Activated T-cell treated with anti-CD3 and anti-CD28 coated beads for 1 hour (primary cell): ENCODE data around the gene HYAL2.
"Not testable (repeated sequence)": the region's sequence is repeated elsewhere in the genome, so short reads cannot be mapped to it uniquely, and the experiment has no call there.

Experiments
- DNase-seq: peaks from one replicate; pipeline ENCODE4 v3.0.0-alpha.2; 2020; ENCODE audit warnings: low read depth

The HYAL2 gene

DNA sequence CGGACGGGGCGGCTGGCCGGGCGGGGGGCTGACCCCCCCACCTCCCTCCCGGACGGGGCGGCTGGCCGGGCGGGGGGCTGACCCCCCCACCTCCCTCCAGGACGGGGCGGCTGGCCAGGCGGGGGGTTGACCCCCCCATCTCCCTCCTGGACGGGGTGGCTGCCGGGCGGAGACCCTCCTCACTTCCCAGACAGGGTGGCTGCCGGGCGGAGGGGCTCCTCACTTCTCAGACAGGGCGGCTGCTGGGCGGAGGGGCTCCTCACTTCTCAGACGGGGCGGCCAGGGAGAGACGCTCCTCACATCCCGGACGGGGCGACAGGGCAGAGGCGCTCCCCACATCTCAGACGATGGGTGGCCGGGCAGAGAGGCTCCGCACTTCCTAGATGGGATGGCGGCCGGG, 10.5 kb downstream of the HYAL2 start:
- not testable (repeated sequence) for DNase-seq

DNA sequence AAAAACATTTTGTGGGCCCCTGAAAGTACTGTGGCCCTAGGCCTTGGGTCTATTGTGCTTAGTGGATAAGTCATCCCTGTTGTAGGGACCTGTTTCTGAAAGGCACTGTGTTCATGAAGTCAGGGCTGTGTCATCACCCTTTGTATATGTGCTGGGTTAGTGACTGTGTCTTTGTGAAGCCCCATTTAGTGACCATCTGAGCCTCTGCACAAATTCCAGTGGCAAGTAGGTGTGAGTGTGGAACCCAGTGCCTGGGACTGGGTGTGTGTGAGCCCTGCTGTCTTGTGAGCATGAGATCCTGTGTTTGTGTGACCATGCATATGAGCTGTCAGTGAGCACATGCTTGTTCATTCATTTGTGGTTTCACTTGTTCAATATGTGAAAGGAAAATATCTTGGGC, 17.9 kb downstream of the HYAL2 start:
- DNase-seq = no peak

DNA sequence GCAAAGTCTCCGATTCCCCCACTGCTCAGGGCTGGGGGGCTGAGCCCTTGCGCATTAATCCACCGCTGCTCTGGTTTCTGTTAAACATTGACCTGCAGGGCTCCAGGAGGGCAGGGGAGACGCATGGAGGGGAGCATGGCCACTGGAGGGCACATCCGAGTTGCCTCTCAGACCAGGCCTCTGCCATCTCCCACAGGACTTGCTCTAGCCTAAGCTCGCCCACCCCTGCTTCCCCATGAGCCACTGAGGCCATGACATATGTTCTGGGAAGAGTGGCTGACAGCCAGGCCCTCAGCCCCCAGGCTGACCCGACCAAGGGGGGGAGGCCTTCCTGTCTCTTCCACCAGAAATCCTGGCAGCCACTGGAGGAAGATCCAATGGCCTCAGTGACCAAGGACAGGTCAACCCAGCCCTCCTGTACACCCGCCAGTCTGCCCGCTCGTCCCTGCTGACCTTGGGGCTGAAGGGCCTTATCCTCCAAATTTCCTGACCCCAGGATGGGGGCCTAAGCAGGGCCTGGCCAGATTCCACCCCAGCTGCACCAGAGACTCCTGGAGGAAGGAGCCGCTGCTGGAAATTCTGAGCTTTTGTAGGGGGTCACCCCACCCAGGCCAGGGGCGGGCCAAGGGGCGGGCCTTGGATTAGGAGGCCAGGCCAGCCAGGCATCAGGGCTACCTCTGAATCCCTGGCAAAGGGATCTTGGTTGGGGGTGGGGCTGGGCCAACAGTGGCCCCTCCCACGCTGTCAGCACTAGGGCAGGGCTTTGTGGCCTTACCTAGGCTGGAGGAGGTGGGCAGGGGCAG, 19.3 kb downstream of the HYAL2 start, which contains the start of gene HYAL1:
Gene HYAL1, minus strand, starts transcription at position 562 of the 803 bp plus-strand sequence. CDS start 618 bp downstream, outside the sequence.
- DNase-seq = no peak

DNA sequence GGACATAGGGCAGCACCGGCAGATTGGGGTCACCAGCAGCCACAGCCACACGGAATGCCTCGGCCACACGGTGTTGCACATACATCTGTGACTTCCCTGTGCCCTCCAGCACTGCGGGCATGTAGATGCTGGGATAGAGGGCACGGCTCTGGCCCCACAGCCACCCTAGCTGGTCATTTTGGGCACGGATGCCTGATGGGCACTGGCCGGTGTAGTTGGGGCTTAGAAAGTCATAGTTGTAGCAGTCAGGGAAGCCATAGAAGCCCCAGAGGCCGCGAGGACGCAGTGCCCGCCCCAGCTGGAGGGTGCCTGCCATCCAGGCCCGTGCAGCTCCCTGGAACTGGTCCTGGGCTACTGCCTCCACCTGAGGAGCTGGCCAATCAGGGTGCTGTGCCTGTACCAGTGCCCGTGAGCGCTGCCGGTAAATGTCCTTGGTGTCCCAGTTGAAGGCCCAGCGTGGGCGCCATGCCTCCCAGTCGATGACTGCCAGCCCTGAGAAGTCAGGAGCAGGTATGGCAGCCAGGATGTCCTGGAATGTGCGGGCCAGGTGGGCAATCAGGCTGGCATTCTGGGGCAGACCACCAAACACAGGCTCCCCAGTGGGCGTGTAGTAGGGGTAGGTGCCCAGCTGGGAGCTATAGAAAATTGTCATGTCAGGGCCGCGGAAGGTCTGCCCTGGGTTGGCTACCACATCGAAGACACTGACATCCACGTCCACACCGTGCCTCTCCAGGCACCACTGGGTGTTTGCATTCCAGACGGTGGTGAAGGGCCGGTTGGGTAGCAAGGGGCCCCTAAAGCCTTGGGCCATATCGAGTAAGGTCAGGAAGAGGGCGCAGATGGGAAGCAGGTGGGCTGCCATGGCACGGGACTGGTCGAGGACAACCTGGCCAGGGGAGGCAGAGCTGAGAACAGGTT, 20.2 kb downstream of the HYAL2 start:
- DNase-seq = no peak

DNA sequence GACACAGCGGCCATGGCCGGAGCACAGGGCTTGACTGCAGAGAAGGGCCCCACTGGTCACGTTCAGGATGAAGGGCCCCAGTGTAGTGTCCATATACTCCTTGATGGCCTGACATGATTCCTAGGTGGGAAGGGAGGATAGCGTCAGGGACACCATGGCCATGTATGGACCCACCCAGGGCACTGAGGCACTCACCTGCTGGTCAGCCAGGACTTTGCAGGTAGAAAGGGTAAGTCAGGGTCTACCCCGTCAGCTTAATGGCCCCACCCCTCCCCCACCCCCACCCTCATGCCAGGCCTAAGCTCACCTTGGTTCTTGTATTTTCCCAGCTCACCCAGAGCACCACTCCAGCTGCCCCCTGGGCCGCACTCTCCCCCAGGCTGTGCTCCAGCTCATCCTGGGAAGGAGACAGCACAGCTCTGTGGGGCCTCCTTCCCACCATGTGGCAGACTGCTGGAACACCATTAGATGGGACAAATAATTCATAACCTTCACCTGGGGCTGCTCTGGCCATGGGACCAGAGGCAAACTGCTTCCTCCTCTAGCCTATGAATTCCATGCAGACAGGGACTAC, 21.8 kb downstream of the HYAL2 start:
- no peak for DNase-seq

DNA sequence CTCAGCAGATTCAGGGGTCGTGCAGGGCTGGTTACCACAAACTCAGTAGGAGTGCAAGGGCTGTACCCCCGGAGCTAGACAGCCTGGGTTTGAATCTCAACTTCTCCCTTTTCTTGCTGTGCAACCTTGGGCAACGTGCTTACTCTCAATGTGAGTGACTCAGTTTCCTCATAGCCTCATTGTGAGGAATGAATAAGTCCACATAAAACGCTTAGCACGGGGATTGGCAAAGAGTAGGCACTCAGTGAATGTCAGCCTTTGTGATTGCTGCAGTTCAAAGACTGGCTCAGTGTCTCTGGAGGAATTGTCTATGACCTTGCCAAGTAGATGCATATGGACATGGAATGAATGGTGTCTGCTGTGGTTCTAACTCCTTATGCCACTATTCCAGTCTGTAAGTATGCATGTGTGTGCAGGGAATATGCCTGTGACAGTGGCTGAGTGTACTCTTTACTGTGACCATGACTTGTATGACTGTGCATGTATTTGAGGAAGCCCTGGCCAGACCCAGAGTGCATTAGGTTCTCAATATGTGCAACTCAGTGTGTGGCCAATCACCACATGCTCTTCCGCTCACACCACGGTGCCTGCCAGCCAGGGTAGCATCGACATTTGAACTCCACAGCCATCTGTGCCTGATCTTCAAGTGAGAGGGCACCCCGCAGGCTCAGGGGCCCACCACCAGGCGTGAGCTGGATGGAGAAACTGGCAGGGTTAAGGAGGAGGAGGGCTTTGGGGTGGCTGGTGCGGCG, 22.4 kb downstream of the HYAL2 start:
- DNase-seq = no peak

DNA sequence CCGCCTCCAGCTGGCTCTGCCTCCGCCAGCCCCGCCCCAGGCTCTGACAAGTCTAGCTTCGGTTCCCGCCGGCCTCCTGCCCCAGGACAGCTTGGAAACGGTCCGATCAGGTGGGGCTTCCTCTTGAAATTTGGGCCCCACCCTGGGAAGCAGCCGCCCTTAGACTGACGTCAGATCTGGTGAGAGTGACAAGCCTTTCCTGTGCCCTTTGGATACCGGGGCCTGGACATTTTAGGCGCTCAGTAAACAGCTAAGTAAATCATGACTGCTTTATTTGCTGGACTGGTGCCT, 23.0 kb downstream of the HYAL2 start:
- DNase-seq = no peak

DNA sequence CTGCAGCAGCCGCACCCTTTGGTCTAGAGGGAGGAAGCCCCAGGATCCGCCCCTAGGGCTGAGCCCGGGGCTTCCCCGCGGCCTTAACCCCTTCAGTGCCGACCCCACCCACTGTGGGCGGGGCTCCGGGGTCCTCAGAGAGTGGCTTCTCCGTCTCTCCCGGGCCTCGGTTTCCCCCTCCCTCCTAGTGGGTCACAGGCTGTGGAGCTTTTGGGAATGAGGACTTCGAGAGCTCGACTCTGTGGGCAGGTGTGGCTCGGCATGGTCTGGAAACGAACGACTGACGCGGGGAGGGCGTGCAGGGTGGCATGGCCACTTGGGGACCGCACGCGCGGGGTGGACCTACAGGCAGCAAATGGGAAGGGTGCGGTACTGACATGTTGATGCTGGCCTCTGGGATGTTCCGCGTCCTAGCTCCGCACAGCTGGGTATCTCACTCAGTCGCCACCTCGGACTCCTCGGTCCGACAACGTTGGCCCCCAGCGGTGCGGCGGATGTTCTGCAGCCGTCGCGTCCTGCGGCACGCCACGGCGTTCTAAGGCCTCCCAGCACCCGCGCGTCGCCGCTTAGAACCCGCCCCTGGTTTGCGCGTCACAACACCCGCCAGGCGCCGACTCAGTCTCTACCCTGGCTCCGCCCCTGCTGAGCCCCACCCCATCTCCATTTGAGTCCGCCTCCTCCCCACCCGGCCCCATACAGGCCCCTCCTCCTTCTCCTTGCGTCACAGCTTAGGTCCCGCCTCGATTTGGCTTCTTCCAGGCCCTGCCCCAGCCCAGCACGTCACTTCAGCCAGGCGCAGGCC, 23.5 kb downstream of the HYAL2 start, which contains the start of the genes HYAL3 and NAA80:
Gene HYAL3, minus strand, starts transcription at position 570 of the 802 bp plus-strand sequence. CDS start 3,803 bp downstream, outside the sequence.
Gene NAA80, minus strand, starts transcription at position 570 of the 802 bp plus-strand sequence. CDS start 1,942 bp downstream, outside the sequence.
- peak; percentile 98 for DNase-seq

DNA sequence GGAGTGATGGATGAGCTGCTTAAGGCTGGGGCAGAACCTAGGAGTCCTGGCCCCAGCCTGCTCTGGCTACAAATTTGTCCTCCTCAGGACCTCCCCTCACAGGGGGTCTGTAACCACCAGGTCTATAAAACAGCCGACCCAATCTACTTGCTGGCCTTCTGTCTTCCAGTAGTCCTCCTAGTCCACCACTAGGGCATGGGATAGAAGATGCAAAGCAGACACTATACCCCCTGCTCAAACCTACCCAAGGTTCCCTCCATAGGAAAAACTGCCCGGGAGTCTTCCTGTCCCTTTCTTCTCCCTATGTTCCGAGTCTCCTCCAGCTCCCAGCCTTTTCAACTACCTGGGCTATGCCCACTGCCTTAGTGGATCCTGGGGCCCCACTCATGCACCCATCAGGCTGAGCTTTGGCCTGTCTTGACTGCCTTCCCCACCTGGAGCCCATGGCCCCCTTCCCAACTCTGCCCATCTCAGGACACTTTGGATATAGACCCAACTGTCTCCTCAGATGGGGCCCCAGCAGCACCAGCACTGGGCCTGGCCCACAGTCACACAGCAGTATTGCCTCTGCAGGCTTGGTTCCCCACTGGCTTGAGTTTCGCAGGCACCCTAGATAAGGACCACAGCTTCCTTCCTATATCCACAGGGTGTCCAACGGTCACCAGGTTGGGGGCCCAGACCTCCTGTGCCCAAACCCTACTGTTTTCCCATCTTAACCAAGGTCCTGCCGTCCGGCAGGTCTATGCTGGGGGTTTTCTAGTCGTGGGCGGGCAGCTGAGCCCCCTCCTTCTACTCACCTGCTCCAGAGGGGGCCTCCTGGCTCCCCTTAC, 24.4 kb downstream of the HYAL2 start:
- DNase-seq = no peak

DNA sequence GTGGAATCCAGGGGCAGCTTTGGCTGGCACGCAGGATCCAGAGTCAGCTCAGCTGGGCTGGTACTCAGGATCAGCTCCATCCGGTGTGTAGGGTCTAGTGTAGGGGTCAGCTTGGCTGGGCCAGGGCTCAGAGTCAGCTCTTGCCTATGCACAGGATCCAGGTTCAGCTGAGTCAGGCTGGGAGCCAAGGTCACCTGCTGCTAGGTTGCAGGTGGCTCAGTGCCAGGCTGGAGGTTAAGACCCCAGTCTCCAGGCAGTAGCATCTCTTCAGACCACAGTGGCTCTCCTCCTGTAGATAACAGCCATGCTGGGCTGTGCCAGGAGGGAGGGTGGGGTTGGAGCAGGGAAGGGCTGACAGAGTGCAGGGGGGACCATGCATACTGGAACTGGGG, 25.2 kb downstream of the HYAL2 start:
- no peak for DNase-seq

DNA sequence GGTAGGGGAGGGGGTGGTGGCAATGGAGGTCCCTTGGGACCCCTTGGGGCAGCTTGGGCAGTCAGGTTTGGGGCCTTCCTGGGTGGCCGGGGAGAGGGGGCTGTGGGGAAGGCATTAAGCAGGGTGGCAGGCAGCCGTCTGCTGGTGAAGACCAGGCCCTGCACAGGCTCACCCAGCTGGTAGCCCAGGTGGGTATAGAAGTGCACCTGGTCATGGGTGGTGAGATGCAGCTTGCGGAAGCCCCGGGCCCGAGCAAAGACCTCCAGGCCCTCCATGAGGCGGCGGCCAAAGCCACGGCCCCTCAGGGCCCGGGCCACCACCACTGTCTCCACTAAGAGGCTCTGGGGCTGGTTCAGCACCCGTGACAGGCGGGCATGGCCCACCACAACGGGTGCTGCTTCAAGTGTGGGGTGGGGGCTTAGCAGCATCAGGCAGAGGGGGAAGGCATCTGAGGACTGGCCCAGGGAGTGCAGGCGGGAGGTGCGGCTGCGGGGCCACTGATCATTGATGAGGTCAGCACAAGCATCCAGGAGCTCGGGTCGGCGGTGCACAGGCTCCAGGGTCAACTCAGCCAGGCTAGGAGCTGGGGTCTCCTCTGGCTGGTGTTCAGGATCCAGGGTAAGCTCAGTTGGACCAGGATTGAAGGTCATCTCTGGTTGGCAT, 25.7 kb downstream of the HYAL2 start:
- no peak for DNase-seq

DNA sequence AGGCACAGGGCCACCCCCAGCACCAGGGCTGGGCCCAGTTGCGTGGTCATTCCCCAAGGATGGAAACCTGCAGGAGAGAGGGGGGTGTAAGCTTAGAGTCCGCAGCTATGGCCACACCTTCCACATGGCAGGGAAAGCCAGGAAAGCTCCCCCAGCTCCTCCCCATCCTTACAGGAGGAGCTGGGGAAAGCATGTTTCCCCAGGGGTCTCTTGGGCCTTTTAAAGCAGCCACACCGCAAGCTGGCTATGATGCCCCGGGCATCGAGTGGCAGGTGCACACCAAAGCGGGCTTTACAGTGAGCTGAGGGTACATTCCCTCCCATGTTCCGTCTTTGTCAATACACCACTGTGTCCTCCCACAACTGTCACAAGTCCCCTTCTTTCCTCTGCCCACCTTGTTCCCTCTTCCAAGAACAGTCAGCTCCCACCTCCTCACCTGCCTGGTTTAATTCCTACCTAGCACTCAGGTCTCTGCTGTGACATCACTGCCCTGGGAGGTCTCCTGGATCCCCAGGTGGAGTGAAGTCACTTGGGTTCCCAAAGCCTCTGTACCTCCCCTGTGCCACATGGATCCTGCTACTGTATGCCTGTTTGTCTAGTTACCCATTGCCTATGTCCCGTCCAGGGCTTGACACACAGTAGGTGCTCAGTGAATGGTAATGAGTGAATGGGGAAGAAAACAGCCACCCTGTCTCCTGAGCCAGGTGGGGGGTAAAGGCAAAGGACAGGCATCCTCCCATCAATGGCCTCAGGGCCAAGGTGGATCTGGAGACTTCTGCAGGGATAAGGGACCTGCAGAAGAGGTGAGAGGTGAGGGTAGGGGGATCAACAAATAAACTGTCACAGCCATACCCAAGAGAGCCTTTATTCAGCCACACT, 26.8 kb downstream of the HYAL2 start:
- DNase-seq = no peak

DNA sequence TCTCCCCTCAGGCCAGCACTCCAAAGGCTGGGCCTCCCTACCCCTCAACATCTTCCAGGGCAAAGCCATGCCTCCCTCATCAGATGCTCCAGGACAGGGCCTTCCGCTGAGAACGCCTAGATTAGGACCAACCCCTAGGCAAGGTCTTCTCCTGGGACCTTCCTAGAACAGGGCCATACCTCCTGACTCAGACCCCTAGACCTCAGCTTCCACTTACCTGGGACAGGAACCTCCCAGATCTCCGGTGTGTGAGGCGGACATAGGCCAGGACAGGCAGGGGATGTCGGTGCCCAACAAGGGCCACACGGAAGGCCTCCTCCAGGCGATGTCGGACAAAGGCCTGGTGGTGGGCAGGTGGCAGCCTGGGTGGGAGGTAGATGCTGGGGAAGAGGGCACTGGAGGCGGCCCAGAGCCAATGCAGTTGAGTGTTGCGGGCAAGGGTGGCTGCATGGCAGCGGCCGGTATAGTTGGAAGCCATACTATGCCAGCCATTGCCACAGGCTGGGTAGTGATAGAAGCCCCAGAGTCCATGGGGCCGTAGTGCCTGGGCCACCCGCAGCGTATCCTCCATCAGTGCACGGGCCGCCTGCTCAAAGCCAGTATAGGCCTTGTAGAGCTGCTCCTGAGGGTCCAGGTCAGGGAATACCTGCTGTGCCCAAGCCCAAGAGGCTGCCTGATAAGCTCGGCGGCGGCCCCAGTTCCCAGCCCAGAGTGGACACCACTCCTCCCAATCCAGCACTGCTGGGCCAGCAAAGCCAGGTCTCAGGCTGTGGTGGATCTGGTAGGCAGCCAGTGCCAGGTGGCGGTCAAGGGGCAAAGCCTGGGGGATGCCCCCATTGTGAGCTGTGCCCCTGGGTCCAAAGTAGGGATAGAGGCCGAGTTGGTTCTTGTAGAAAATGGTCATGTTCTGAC, 27.8 kb downstream of the HYAL2 start:
- DNase-seq = no peak

DNA sequence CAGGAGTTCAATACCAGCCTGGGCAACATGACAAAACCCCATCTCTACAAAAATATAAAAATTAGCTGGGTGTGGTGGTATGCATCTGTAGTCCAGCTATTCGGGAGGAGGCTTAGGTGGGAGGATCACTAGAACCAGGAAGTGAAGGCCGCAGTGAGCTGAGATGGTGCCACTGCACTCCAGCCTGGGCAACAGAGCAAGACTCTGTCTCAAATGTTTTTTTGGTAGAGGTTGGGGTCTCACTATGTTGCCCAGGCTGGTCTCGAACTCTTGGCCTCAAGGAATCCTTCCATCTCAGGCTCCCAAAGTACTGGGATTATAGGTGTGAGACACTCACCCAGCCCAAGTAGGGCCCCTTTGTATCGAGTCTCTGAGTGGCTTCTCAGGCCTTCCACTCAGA, 28.5 kb downstream of the HYAL2 start:
- no peak for DNase-seq

DNA sequence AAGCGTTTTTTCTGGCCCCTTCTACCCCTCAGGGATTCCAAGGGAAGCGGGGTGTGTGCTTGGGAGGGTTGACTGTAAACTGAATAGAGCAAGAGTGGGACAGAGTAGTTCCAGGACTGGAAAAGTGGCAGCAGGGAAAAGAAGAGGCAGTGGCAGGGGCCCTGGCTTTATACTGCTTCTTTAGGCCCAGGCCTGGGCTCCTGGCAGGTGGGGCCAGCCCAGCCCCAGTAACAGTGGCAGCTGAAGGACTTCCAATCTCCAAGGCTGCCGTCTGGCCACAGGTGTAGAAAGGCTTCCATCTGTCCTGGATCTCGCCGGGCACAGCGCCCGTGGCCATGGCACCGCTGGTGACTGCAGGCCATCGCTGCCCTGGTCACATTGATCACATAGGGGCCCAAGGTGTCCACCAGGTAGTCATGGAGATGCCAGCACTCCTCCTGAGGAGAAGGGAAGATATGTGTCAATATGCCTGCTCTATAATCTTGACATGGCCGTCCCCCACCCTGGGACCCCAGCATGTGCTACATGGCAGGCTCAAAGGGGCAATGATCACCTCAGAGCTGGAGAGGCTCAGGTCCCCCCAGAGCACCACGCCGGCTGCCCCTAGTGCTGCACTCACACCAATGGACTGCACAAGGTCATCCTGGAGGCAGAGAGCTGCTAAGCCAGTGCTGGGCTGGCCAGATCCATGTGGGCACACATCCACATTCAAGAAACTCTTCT, 29.3 kb downstream of the HYAL2 start:
- no peak for DNase-seq

DNA sequence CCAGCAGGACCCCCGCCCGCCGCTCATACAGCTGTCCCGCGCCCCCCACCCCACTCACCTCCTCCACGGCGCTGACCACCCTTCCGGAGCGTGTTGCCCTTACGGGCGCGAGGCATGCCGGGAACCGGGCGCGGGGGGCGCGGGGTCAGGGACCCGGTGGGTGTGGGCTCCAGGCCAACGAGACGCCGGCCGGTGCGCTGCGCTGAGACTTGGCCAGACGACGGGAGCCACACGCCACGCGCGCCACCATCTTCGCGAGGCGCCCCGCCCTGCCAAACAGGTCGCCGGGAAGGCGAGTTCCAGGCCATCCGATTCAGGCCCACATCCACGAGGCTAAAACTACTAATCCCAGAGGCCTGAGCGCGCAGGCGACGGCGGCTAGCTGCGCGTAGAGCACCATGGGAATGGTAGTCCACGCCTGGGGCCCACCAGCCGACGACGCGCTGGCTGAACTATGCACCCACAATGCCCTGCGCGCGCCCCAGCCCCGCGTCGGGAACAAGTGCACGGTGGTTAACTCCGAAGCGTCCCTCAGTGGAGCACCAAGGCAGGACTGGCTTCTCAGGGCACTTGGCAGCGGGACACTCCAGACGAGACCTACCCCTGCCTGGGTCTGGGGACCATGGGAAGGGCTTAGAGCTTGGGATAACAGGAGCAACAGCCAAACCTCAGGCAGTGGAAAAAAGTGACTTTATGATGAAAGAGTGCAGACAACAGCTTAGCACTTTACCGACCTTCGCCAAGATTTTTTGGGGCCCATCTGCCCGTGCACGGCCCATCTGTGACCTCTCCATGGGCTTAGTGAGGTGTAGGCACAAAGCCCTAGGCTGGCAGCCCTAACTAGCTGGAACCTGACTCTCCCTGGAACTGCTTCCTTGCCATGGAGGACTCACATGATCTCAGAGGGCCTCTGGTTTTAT, 30.1 kb downstream of the HYAL2 start, which contains the start of gene IFRD2:
Gene IFRD2, minus strand, starts transcription at position 271 of the 920 bp plus-strand sequence. Its CDS starts 155 bp downstream, at position 116.
- peak; percentile 90 for DNase-seq
